Measurements from ENCODE around the gene PALD1.
"Not testable (repeated sequence)": the region's sequence is repeated elsewhere in the genome, so short reads cannot be mapped to it uniquely, and the experiment has no call there.

The PALD1 gene

DNA sequence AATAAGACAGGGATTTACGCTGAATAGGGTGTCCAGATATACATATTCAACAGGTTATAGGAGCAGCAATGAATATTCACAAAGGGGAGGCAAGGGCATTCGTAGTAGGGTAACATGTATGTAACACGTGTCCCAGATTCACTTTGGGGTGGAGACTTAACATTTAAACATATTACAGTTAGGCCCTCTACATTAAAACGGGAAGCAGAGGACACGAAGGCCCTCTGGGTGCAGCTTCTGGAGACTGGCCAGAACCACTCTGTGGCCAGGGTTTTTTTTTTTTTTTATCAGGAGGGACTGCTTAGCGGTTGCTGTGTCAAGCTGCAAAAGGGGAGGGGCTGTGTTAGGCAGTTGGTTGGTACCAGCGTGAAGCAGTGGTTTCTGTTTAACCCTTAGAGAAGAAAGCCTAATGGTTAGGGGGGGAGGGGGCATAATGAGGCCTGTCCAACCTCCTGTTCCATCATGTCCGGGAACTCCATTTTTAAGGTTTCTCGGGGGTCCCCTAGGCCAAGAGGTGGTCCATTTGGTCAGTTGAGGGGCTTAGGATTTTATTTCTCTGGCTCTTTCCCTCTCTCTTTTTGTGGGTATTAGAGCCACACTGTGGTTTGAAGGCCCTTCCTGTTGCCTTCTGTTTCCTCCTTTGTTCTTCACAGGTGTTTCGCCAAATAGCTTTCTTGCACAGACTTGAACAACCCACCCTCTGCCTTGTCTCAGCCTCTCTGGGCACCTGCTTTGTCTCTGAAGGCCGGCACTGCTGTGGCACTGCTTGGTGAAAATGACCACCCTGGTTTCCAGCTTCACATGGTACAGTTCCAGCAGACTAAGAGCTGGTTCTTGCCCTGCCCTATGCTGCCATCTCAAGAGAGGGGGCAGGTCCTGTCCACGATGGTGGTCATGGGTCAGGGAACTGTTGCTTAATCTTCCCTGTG, 97.6 kb downstream of the PALD1 start:
- no peak for DNase-seq

DNA sequence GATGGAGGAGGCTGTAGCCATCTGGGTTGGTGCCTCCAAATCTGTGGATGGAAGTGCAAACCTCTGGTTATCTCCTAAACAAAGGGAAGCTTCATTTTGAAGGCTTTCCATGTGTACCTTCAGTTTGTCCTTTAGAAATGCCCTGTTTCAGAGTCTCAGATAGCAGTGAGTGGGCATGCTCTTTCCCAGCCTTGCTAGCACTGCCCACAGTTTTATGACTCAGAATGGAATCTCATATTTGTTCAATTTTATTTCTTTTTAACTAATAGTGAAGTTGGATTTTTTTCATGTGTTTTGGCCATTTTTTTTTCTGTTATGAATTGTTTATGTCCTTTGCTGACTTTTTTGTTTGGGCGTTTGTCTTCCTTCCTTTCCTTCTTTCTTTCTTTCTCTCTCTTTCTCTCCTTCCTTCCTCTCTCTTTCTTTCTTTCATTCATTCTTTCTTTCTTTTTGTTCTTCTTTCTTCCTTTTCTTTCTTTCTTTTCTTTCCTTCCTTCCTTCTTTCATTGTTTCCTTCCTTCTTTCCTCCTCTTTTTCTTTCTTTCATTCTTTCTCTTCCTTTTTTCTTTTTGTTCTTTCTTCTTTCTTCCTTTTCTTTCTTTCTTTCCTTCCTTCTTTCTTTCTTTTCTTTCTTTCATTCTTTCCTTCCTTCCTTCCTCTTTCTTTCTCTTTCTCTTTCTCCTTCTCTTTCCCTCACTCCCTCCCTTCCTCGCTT, 98.4 kb downstream of the PALD1 start:
- no peak for DNase-seq

DNA sequence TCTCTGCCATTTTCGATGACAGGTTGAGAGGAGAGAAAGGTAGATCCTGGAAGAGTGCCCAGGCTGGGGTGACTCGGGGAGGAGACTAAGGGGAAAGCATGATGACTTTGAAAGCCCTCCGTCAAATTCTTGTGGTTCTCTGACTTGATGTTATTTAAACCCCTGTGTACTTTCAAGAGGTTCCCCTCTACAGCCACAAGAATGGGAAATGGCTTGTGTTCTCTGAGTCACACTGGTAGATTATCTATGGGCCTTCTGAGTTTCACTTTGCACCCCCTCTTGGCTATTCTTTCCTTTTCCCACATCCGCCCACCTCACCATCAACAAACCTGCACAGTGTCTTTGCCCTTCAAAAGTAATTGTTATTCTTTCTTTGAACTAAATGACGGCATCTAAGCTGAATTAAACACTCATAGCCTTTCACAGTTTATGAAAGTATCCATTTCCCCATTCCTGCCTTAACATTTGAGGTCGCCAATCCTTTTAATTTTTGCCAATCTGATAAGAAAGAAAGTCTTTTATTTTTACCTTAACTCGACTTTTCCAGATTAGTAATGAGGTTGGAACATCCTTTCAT, 99.9 kb downstream of the PALD1 start:
- DNase-seq: peak; percentile 43

DNA sequence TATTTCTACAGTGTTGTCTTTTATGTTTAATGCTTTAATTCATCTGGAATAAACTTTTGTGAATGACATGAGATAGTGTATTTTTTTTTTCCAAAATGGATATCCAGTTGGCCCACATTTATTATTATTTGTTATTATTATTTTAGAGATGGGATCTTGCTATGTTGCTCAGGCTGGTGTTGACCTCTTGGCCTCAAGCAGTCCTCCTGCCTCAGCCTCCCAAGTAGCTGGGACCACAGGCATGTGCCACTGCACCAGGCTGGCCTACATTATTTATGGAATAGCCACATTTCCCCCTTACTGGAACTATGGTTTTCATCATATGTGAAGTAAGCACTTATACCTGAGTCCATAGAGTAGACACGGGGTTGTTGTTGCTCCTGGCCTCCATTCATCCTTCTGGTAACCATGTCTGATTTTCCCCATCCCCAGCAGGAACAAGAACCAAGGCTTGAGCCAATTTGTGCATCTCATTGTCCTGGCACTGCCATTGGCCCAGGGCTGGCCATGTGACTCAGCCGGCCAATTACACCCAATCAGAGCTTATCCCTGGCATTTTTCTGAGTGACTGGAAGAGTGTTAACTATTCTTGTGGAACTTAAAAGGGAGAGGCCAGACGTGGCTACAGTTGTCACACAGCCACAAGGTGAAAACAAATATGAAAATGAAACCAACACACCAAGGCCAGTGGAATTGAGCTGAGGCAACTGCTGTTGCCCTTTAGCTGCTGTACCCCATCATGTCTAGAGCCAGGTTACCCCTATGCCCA, 100.9 kb downstream of the PALD1 start:
- DNase-seq: no peak

DNA sequence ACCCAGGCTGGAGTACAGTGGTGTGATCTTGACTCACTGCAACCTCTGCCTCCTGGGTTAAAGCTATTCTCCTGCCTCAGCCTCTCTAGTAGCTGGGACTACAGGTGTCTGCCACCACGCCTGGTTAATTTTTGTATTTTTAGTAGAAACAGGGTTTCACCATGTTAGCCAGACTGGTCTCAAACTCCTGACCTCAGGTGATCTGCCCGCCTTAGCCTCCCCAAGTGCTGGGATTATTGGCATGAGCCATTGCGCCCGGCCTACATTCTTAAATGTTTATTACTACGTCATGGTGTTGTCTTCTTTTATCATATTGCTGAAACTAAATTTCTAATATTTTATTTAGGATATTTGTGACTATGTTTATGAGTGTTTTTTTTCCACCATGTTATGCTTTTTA, 102.6 kb downstream of the PALD1 start:
- not testable (repeated sequence) for DNase-seq

DNA sequence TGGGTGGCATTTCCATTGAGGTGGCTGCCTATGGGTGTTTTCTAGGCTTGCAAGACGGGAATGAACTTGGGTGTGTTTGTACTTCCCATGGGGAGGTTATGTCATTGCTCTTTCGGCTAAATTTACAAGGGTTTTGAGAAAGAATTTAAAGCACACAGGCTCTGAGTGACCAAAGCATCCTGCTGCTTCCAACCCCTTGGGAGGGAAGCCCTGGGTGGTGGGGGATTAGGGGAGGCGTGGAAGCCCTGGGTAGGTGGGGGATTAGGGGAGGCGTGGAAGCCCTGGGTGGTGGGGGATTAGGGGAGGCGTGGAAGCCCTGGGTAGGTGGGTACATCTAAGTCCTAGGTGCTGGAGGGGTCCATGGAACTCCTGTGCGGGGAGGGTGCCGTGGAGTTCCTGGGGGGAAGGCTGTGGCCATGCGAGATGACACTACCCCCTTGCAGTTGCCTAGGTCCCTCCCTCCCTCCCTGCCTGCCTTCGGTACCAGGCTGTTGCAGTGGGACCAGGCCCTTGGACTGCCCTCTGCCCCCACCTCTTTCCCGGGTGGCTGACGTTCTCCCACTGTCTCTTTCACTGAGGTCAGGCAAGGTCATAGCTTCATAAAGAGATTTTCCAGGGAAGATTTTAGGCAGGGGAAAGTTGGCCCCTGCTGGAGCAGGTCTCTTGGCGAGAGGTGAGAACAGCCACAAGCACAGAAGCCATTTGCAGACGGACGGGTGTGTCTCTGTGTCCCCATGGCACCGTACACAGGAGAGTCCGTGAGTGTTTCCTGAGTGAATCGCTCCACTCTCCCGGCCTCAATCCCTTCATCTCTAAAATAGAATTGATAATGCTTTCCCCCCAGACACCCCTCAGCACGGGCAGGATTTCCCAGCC, 104.5 kb downstream of the PALD1 start:
- no peak for DNase-seq

DNA sequence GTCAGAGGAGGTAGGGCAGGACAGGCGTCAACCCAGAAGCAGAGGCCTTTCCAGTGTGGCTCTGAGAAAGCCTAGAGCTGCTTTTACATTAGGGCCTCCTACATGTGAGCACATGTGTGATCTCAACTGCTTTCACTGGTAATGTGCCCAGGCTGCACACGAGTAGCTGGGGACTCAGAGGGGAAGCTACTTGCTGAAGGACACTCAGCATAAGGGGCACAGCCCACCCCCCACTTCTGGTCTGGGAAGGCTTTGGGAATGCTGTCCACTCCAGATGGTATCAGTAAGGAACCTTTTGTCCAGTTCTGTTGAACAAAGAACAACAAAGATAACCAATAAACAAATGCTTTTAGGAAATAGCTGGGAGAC, 105.1 kb downstream of the PALD1 start:
- DNase-seq: no peak

DNA sequence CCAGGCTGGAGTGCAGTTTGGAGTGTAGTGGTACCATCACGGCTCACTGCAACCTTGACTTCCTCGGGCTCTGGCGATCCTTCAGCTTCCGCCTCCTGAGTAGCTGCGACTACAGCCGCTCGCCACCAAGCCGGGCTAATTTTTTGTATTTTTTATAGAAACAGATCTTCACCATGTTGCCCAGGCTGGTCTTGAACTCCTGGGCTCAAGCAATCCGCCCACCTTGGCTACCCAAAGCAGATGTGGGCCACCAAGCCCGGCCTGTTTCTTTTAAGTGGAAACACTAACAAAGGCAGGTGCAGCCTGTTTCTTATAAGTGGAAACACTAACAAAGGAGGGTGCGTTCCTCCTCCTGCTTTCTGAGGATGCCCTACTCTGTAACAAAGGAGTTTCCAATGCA, 105.8 kb downstream of the PALD1 start:
- no peak for DNase-seq

DNA sequence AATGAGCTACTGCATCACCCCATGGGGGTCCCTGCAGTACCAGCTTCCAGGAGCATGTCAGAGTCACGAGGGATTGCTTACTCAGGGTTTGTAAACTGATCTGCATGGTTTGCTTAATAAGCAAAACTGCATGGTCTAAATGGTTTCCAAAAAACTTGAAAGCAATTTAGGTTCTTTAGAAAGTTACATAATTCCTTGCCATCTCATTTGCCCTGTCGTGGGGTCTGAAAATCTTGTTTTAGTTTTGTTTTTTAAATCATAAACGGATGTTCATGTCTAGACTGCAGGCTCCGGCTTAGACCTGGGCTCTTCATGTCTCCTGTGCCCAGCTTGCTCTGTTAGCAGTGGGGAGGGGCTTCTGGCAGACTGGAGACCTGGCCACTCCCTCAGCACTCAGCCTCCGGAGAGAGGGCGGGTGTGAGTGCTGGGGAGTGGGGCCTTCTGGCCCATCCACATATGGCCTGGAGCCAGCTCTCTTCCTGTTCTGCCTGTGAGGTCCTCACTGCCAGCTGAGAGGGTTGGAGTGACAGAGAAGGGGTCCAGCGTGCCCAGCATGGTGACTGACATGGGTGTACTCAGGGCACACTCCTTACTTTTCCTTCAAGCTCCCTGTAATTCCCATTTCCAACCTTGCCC, 106.5 kb downstream of the PALD1 start:
- no peak for DNase-seq

DNA sequence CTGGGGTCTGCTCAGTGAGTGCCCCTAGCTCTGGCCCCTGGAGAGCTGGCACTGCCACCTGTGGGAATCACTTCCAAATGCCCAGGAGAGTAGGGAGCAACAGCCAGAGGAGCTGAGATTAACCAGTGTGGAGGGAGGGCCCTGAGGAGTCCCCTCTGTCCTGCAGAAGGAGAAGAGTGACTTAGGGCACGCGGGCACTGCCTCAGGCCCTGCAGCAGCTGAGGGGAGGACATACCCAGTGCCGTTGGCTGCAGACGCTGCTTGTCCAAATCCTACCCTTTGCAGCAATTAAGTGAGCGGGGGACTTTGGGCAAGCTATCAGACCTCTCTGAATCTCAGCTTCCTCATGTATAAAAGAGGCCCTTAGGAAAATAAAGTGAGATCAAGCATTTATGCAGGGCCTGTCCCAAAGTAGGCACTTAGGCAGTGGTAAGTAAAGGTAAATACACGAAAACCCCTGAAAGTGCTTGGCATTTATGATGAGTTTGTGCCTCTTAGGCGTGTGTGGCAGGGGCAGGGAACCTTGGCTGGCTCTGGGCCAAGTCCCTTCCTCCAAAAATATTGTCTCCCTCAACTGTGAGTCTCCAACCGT, 107.1 kb downstream of the PALD1 start:
- DNase-seq: no peak

DNA sequence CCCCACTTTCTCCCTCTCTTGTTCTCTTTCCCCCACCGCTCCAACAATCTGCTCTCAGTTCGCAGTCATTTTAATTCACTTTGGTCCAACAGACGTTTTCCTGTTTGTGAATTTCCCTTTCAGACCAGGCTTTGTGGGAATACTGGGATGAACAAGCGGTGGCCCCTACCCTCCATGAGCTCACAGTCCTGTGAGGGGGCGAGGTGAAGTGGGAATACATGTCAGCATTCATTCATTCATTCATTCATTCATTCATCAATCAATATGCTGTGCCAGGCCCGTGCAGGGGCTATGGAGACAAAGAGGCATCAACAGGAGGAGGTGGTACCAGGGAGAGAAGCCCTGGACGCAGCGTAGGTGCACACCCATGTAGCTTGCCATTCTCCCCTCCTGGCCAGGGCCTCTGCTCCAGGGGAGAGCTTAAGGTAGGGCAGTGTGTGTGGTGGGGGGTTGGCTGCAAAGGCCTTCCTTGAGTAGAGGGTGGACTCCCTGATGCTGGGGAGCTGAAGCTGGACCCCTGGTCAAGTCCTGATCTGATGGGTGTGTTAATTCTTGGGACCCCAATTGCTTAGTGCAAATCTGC, 107.9 kb downstream of the PALD1 start:
- no peak for DNase-seq

DNA sequence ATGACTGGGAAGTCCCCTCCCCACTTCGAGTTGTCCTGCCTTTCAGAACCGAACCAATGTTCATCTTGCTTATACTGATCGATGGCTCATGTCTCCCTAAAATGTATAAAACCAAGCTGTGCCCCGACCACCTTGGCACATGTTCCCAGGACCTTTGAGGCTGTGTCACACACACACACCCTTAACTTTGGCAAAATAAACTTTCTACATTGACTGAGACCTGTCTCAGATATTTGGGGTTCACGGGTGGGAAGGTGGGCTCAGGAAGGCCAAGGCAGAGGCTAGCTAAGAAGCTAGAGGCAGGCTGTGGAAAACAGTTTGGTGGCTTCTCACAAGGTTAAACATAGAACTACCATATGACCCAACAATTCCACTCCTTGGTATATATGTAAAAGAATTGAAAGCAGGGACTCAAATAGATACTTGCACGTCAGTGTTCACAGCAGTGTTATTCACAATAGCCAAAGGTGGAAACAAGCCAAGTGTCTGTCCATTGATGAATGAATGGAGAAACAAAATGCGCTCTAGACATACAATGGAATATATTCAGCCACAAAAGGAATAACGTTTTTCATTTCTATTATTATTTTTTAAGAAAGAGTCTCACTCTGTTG, 108.6 kb downstream of the PALD1 start:
- DNase-seq: no peak

DNA sequence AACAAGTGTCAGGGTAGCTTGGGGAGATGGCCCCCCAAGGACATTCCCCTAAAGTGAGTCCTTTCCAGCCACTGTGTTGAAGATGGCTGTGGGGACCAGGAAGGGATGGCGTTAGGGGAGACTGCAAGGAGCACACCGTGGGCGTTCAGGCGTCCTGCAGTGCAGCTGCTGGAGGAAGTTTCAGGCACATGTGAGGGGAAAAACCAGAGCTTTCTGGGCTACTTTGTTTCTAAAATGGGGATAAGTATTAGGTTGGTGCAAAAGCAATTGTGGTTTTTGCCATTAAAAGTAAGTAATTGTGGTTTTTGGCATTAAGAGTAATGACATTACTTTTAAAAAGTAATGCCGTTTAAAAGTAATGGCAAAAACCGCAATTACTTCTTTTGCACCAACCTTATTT, 109.7 kb downstream of the PALD1 start:
- DNase-seq: no peak

DNA sequence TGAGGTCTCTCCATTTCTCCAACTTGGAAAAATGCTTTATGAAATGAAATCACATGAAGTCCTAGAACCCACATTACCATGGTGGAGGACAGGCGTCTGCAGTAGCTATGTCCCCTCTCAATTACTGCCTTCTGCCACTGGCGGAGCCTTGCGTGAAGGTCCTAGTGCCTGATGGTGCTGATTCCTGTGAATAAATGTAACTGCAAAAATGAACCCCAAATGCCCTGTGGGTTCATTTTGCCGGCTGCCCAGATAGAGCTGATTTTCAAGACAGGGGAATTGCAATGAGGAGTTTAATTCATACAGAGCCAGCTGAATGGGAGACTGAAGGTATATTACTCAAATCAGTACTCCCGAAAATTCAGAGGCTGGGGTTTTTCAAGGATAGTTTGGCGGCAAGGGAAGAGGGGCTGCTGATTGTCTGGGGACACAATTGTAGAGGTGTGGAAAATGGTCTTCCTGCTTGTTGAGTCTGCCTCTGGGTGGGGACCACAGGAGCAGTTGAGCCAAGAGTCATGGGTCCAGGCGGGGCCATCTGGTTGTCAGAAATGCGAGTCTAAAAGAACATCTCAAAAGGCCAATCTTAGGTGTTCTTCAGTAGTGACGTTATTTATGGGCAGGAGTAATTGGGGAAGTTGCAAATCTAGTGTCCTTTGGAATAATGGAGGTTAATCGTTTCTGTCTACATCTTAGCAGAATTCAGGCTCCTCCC, 110.4 kb downstream of the PALD1 start:
- DNase-seq: no peak

DNA sequence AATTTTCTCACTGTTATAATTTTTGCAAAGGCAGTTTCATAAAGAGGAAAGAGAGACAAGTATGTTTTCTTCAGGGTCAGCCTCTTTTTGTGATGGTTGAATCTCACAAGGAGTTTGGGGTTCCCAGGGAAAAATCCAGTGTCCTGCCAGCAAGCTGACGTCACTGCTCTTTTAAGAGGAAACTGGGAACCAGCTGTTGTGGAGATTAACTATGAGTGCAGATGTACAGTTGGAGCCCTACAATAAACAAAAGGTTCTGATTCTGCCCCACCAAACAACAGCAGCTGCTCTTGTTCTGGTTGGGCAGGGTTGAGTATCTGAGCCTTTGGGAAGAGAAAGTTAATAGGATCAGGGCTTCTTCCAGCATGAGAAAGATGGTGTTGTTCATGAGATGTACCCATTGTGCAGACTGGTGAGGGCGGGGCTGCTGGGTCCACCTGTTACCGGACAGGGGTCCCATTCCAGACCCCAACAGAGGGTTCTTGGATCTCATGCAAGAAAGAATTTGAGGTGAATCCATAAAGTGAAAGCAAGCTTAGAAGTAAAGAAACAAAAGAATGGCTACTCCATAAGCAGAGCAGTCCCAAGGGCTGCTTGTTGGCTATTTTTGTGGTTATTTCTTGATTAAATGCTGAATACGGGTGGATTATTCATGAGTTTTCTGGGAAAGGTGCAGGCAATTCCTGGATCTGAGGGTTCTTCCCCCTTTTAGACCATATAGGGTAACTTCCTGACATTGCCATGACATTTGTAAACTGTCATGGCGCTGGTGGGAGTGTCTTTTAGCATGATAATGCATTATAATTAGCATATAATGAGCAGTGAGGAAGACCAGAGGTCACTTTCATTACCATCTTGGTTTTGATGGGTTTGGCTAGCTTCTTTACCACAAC, 111.4 kb downstream of the PALD1 start:
- no peak for DNase-seq

DNA sequence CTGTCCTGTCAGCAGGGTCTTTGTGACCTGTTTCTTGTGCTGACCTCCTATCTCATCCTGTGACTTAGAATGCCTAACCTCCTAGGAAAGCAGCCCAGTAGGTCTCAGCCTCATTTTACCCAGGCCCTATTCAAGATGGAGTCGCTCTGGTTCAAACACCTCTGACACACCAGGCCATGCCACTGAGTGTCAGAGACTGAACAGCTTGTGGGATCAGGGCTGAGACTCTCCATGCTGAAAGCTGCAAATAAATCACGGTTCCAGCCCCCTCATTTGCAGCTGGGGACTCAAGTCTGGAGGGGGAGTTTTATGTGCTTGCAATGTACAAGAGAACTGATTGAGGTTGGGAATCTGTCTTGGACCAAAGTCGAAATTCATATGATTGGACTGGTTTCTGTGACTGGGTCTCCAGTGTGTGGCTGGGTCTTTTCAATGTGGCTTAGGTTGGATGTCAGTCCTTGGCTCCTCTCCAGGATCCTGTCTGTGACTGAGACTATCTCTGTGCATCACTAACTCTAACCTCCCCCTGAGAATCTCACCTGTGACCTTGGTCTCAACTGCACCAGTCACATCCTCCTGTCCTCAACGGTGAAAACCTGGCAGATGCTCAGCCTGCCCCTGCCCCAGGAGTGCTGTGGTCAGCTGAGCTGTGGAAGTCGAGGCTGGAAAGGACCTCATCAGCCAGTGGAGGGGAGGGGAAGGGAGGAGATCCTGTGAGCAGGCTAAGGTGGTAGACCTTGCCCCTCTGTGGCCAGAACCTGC, 112.3 kb downstream of the PALD1 start:
- DNase-seq: no peak

DNA sequence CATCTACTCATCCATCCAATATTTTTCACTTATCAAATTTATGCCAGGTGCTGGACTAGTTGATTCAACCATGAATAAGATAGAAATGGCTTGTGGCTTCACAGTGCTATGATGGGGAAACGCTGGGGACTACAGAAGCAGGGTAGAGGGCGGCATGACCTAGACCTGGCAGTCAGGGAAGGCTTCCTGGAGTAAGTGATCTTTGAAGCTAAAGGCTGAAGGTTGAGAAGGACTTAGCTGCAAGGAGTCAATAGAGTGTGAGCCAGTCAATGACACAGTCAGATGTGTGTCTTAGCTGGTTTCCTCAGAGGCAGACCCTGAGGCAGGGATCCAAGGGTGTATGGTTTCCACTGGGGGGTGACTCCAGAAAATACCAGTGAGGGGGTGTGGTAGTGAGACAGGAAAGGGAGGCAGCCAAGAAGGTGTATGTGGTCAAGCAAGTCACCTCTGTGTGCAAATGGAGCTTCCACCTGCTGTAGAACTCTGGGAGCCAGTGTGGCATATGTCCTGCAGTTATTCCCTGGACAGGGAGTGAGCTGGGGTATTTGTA, 113.7 kb downstream of the PALD1 start:
- no peak for DNase-seq
